Urinary bladder (tissue), 4 donors: ENCODE results near the gene WNT9B. TPM values are rescaled to one million over a fixed set of nuclear protein-coding genes. Genes with fewer than 3 reads are reported as not detected.

ENCODE experiments used
- DNase-seq: peaks from one replicate; pipeline ENCODE4 v3.0.0-alpha.2; 2015; ENCODE audit errors: extremely low spot score
- H3K27ac ChIP-seq: one replicate; pipeline ENCODE4 v1.5.1; 2013; ENCODE audit warnings: low read depth, mild to moderate bottlenecking, moderate library complexity
- H3K36me3 ChIP-seq: one replicate; pipeline ENCODE4 v1.6.1; 2013; ENCODE audit warnings: mild to moderate bottlenecking, moderate library complexity; ENCODE audit not compliant: insufficient read depth
- H3K4me1 ChIP-seq: one replicate; pipeline ENCODE4 v1.6.1; 2013; ENCODE audit warnings: mild to moderate bottlenecking, moderate library complexity; ENCODE audit not compliant: insufficient read depth
- H3K4me3 ChIP-seq: one replicate; pipeline ENCODE4 v1.5.1; 2013; ENCODE audit warnings: low read depth, low read length
- WGBS: extraction: QIAGEN DNeasy Blood & Tissue Kit; methylation state at CpG from one replicate; pipeline ENCODE4 v1.1.7; 2013; 5-methylcytosine and 5-hydroxymethylcytosine counted together
- polyA plus RNA-seq: library from polyadenylated mRNA; stranded (reverse); fragments of 200-250 nt; gene quantifications from one replicate; pipeline ENCODE4 v1.2.3, GENCODE V29; 2013
- small RNA-seq: library from RNA; depleted of rRNA; stranded (forward); fragments of <200 nt; gene quantifications from one replicate; pipeline ENCODE3, GENCODE V24; 2014
- total RNA-seq: library from RNA; depleted of rRNA; stranded (reverse); fragments of >200 nt; gene quantifications from one replicate; pipeline ENCODE4 v1.2.3, GENCODE V29; 2014
- donor health status: healthy with polysubstance abuse.
- donor health status: healthy.

Gene WNT9B
- total and polyA plus RNA-seq, 2 donors = 0.48 TPM; not detected in 1

DNA sequence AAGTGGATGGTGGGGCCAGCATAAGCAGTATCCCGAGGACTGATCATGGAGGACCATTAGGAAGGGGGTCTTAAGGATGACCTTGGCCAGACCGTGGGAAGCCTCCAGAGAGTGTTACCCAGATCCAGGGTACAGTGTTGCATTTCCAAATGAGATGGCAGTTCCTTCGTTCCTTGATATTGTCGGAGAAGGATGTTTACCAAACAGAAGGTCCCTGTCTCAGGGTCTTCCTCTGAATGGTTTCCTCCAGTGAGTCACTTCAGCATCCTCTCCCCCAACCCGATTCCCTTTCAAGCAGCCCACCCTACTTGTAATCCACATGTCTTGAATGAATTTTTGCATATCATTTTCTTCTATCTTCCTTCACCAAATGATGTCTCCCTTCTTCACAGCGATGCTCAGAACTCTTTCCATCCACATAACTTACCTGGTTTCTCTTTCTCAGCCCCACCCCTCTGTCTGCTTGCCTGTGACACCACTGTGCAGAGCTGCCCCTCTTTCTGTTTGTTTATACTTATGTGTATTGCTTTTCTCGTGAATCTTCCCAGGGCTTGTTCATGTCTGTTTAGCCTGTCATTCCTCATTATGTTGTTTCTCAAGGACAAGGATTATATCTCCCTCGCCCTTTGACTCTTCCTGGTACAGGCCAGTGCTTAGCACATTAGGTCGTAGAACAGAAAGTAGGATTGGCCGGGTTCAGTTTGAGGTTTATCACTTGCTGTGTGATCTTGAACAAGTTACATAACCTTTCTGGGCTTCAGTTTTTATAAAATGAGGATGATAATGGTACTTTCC lies 77.3 kb downstream of the WNT9B start:
- no peak for DNase-seq
- no peak overlapping the region for H3K27ac ChIP-seq
- no peak overlapping the region for H3K4me3 ChIP-seq
- 78% methylated on average over 10 of the region's 10 CpGs for WGBS
- H3K36me3 ChIP-seq = peaks cover 2% of the 10 kb centered on the region
- H3K4me1 ChIP-seq = no peaks in the 10 kb centered on the region

GRCh38 chr17:46929413-46929812 lies 78.0 kb downstream of the WNT9B start:
- Histone ChIP-seq H3K4me1 (no peaks in the 10 kb centered on the region), H3K36me3 (peaks cover 2% of the 10 kb centered on the region), H3K4me3 (no peak overlapping the region), H3K27ac (no peak overlapping the region)
- DNase-seq = no peak
- WGBS = 54% methylated on average over 6 of the region's 6 CpGs

DNA sequence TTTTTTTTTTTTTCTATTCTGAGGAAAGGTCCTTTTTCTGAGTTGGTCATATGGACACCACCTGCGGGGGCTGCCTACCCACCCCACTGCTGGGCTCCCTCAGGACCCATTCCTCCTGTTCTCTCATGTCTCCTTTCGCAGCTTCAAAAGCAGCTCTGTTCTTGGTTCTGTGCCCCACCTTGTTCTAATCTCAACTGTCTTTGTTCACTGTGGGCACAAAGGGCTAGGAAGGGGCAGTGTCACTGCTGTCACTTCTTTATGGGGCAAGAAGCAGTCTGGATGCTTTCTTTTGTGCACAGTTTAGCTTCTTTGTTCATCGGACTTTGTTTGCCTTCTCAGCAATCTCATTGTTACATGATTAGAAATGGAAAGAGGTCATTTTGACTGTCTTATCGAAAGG lies 78.7 kb downstream of the WNT9B start:
- H3K4me3 ChIP-seq = no peak overlapping the region
- no peaks in the 10 kb centered on the region for H3K4me1 ChIP-seq
- H3K36me3 ChIP-seq = peaks cover 2% of the 10 kb centered on the region
- 93% methylated on average over 4 of the region's 4 CpGs for whole genome bisulfite sequencing
- DNase-seq = no peak
- no peak overlapping the region for H3K27ac ChIP-seq

DNA sequence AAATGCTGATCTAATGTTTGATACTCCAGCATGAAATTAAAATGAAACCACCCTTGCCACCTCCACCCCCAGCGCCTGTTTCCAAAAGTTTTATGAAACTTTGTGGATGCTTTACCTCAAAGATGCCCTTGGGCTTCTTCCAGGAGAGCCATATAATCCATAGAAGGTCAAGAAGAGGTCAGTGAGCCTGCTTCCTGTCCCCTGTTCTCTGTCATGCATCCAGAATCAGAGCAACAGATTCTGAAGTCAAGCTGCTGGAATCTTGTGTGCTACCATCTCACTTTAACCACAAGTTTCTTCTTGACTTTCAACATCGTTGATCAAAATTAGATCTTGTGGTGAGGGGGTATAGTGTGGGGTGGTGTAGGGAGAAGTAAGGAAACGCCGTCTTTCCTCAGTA lies 80.2 kb downstream of the WNT9B start:
- Histone ChIP-seq H3K4me3 (no peak overlapping the region), H3K27ac (no peak overlapping the region), H3K36me3 (peaks cover 2% of the 10 kb centered on the region), H3K4me1 (no peaks in the 10 kb centered on the region)
- 85% methylated on average over 4 of the region's 4 CpGs for WGBS
- no peak for DNase-seq

DNA sequence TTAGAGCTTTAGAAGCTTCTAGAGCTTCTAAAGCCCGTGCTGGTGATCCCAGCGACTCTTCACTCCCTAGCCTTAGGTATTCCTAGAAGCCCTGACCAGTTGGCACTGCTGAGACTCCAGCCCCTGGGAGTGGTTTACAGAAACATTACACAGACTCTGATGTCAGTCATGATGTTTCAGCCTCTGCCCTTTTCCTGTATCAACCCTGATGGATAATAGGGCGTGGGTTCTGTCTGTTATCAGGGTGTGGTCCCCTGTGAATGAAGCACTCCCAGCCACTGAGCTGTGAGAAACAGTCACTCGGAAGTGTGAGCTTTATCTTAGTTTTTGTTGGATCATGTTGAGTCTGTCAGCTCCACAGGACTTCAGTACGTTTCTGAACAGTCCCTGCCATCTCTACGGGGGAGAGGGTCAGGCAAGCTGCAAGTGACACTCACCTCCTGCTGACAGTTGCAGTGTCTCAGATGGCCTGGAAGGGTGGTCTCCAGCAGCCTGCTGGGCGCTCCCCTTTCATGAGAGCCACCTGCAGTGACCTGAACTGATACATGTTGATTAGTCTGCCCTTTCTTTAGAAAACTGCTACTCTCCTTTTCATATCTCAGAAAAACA lies 84.4 kb downstream of the WNT9B start:
- Histone ChIP-seq H3K4me1 (no peaks in the 10 kb centered on the region), H3K27ac (no peak overlapping the region), H3K4me3 (no peak overlapping the region), H3K36me3 (peaks cover 2% of the 10 kb centered on the region)
- WGBS = 74% methylated on average over 7 of the region's 7 CpGs
- DNase-seq = no peak

Small RNAs within 50 kb of the gene (small RNA-seq; reads per million reads assigned to genes)
- gene RNU6ATAC3P = not detected

Other genes with a start within 250 kb of the WNT9B start
- 0.90 TPM for gene WNT3, start 32.9 kb upstream of the WNT9B start, total RNA-seq
- 0.54 TPM for gene WNT3, start 32.9 kb upstream of the WNT9B start, polyA plus RNA-seq
- 45.9 TPM for gene GOSR2, start 71.6 kb downstream of the WNT9B start, total RNA-seq
- 34.4 TPM for gene GOSR2, start 71.6 kb downstream of the WNT9B start, polyA plus RNA-seq
- not detected for gene RPRML, start 127.7 kb downstream of the WNT9B start, total RNA-seq
- gene RPRML, start 127.7 kb downstream of the WNT9B start, polyA plus RNA-seq = not detected